Measurements from ENCODE around the gene SPOCK1.

The SPOCK1 gene

DNA sequence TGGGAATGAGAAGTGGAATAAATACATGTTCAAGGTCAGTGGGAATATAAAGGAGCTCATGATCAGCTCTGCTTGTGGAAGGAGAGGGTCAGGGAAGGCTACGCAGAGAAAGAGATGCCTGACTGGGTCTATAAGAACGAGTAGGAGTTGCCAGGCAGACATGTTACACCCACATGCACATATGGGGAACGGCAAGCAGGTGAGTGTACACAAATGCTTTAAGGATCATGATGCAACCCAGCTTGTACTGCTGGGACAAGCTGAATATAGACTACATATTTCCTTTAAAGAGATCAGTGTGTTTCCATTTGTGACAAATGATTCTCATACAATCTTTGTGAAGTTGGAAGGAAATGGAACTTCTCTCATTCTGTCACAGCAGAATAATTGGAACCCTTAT, 141.7 kb downstream of the SPOCK1 start:
- DNase-seq, result no peak

DNA sequence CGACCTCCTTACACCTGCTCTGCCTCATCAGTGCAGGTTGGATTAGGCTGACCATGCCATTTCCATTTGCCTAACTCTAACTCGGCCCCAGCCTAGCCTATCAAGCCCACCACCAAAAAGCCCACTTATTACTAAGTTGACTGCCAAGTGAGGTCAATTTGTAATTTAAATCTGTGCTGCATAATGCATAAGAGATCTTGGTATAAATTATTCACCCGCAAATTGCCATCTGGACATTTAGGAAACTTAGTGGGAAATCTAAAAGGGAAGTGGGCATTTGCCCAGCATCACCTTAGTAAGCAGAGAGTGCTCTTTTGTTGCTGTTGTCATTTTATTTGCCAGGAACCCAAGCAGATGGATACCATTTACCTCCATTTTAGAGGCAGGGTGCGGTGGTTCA, 143.0 kb downstream of the SPOCK1 start:
- DNase-seq, result no peak

DNA sequence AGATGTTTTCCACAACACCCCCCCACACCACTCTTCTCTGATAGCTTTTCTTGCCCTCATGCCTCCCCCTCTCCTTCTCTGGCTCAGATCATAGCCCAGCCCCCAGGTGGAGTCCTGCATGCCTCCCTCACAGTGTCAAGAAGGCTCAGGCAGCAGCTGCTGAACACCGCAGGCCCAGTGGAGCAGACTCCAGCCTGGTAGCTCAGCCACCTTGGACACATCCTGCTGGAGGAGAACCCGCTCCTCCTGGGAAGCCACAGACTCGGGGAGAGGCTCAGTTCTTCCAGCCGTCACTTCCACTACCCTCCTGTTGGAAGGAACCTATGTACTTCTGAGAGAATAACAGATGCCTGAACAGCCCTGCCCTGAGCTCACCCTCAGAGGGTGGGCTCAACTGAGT, 143.4 kb downstream of the SPOCK1 start:
- no peak for DNase-seq

DNA sequence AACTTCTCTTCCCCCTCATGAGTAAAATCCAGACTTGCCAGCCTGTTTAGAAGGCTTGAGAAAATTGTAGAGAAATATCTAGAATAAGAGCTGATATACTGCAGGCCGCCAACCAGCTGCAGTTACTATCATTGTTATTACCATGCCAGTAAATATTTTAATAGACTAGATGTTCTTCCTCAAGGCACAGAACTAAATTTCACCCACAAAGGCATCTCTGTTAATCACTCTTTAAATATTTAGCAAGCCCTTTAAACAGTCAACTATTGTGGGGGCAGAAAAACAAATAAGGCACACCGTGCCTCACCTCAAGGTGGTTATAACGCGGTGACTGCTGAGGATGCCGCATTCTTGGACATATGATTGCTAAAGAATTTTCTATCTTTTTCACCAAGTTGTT, 147.0 kb downstream of the SPOCK1 start:
- DNase-seq, result no peak

DNA sequence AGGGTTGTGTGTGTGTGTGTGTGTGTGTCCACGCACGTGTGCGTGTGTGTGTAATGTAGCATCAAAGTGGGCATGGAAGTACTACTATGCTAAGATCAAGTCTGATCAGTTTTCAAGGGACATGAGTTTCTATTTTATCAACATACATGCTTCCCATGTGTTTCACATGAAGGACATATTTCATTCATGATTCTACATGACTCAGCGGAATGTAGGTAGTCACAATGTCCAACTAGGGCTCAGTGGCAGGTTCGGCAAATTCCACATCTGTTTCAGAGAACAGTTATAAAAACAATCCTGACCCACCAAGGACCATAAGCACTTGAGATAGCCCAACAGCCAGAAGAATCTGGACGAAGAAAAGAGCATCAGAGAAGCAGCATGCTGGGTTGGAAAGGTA, 148.3 kb downstream of the SPOCK1 start:
- DNase-seq, result no peak

DNA sequence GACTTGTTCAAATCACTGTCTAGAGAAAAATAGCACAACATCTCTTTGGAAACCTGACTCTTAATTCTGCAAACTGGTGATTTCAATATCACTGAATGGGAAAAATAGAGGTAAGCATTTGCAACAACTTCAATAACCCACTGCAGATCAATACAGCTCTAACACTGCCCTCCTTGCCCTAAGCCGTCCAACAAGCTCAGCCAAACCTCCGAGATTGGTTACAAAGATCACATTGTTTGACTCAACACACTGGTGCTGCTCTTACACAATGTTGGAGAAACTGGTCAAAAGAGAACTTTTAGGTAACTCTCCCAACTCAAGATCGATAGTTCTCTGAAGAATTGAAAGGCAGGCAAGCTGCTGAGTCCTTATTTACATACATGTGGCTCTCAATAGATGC, 150.4 kb downstream of the SPOCK1 start:
- DNase-seq, result no peak

DNA sequence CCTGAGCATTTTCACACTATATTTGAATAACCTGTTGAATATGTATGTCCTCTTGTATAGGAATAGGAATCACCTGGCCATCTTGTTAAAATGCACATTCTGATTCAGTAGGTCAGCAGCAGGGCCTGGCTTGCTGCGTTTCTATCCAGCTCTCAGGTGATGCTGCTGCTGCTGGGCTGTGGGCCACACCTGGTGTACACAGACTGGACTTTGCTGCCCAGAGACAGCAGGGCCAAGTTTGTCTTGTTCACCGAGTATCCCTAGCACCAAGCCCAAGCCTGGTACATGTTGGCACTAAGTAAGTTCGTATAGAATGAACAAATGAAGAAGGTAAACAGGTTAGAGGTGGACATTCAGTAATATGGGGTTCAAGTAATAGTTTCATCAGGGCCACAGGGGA, 151.3 kb downstream of the SPOCK1 start:
- DNase-seq, result no peak

DNA sequence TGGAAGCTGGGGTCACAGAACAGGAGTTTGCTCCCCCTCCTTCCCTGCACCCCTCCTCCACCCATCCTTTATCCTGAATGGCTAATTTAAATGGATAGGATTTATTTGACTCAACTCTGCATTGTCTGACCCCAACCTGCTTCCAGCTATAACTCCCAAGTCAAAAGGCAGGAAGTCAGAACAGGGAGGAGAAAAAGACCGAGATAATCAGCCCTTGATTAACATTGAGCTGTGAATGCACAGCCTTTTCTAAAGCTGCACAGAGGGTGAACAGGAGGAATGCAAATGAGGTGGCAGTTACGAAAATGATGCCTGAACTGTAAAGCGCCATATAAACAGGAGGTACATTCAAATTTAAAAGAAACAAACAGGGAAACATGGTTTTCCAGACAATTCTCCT, 152.8 kb downstream of the SPOCK1 start:
- DNase-seq, result no peak

DNA sequence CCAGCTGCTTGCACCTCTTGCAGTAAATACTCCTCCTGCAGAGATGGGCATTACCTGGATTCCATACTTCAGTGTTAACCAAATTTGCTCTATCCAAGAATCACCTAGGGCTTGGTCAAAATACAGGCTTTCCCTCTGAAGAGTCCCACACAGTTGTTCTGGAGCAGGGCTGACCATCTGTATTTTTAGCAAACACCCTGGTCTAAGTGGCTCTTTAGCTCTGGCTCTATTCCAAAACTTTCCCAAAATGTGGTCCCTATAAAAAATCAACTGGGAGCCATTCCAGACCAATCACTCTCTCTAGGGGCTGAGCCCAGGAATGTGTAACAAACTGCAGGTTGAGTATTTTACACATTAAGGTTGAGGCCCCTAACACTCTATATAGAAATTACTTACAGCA, 153.7 kb downstream of the SPOCK1 start:
- DNase-seq, result no peak

DNA sequence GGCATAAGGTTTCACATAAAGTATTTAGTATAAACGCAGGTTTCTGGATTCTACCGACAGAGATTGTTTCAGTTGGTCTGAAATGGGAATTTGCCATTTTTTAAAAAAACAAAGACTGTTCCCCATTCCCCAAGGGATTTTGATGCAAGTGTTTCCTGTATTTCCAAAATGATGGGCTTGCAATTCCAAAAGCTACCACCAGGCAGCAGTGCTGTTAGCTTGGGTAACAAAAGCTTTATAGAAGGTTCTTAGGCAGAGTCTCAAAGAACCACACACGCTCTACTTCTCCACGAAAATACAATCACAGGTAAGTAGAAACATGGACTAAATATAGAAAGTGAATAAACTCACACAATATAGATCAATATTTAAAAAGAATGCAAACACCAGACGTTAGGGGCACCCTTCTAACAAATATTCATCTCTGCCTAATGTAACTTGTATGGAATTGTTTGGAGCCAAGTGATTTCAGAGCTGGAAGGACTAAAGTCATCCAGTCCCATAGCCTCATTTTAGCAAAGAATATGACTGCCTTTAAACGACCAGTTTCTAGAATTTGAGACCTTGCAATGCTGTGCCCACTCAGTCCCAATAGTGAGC, 154.3 kb downstream of the SPOCK1 start:
- peak in 1 of 5 donors; percentile 32 for DNase-seq

DNA sequence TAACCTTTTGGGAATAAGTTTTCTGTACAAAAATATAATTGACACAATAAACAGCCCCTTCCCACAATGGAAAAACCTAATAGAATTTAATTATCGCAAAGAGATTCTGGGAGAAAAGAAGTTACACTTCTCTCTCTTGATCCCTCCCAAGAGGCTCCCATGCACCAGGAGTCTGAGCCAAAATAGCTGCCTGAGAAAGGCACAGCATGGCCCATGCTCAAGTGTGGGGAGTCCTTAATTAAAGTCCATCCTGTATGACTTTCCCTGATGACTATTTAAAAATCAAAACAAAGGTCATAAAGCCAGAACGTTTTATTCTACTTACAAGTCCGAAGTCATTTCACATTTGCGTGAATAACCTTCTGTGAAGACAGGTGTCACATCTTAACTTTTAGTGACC, 155.1 kb downstream of the SPOCK1 start:
- DNase-seq, result no peak

DNA sequence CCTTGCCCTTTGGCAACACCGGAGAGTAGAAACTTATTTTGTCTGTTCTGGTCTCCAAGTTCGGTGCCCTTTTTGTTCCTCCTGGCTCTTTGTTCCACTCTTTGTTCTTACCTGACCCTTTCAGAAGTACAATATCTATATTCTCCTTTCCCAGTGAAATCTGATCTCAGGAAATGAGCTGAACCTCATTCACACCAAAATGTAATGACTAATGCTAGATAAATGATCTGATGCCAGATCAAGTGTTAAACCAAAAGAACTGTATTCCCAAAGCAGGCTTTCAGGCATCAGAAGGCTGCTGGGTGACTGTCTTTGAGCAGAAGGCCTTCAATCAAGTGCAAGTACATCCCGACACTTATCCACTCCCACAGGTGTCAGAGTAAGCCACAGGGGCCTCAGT, 156.4 kb downstream of the SPOCK1 start:
- DNase-seq, result no peak

DNA sequence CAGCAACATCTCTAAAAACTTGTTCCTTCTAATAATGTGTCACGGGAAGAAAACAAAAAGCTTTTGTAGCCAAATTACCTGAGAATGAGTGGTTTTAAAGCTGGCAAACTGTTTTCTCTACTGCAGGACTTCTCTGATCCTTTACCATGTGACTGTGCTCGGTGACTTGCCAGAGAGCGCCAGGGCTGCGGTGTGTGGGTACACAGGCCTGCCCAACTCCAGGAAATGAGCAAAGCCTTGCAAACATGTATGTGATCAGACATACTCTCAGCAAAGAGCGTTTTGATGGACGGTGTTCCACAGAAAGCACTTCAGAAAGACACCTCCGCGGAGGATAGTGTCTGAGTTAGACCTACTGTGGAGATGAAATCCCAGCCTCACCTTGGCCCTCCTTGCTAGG, 157.3 kb downstream of the SPOCK1 start:
- DNase-seq, result no peak

DNA sequence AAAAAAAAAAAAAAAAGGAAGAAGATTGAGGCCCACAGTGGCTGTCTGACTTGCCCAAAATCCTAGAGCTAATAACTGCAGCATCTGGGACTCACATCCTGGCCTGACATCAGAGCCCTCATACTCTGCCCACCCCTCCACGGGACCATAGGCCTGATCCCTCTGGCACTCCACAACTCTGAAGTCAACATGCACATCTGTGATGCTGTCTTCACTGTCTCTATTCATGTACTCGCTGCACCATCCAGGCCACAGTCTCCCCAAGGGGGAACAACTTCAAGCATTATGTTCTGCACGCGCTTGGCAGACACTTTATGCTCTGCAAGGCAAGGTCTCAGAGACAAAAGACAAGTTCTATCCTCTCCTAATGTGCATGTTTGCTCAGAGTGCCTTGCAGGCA, 158.2 kb downstream of the SPOCK1 start:
- no peak for DNase-seq

DNA sequence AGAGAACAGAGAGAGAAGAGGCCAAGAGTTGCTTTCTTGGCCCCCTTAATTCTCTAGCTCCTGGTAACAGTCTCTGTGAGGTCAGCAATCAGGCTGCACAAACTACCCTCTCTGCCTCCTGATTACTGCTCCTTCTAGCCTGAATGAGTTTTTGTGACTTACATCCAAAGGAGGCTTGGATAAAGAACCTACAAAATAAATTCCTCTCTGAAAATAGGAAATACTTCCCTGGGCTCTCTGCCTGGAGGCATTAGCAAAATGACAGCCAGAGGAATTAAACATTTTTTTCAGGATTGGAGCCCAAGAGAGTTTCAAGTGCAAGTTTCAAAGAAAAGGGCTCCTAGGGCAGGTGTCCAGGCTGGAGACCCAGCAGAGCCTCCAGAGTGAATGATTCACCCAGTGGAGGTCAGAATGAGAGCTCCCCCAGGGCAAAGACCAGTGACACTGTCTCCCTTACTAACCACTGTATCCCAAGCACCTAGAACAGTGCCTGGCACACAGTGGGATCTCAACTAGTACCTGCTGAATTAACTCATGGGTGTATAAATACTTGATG, 162.5 kb downstream of the SPOCK1 start:
- no peak for DNase-seq

DNA sequence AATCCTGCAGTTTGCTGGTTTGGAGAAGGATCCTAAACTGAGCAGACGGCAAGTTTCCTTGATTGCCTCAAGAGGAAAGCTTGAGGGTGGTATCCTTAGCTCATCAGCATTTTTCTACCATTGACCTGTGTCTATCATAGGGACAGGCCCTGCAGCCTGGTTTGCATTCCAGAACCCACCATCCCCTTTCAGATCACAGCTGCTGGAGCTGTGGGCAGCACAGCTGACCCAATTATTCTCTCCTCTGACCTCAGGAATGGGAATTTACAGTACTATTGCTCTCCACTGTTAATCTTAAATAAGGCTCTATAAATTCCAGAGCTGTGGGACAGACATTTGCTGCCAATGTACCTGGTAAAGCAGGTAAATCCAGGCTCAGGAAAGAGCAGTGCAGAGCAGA, 163.0 kb downstream of the SPOCK1 start:
- DNase-seq, result no peak

DNA sequence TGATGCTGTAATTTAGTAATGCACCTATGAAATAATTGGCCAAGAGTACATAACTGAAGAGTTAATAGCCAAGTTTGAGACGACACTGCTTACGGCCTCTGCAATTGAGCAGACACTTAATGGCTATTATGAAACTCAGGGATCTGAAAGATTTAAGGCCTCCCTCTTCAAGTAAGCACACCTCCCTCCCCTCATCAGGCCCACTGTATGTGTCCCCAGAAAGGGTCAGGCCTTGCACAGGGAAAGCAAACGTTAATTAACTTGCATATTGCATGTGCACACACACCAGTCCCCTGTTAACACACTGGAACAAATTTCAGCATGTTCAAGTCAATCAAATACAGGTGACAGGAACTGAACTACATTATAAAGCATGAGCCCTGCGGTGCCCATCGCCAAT, 163.6 kb downstream of the SPOCK1 start:
- no peak for DNase-seq

DNA sequence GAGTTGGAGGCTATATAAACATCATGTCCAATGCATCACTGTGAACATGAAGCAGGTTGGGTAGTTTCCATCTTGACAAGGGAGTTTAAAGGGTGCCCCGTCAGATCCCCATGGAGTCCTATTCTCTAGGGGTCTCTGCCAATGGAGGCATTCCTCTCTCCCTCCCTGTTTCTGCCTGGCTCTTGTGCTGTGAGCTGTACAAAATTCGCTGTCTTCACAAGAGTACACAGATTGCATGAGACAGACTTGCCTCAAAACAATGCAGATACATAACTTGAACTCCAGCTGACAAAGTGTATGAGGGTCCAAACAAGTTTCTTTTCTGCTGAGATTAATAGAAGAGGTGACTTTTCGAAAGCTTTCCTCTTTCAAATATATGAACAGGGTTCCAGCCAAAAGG, 165.2 kb downstream of the SPOCK1 start:
- no peak for DNase-seq

DNA sequence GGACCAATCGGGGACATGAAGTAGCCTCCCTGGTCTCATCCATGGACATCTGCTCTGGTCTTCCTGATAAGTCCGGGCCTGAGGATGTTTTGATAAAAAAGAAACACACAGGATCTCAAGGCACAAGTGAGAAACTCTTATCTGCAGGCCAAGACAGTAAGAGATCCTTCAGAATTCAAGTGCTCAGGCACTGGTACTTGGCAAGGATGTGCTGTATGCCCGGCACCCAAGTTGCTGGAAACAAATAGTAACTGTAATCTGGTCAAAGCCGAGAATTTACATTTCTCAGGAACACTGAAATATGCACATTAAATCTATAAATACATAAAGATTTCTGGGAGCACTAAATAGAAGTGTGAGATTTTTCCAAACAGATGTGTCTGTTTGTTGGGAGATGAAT, 165.7 kb downstream of the SPOCK1 start:
- no peak for DNase-seq

DNA sequence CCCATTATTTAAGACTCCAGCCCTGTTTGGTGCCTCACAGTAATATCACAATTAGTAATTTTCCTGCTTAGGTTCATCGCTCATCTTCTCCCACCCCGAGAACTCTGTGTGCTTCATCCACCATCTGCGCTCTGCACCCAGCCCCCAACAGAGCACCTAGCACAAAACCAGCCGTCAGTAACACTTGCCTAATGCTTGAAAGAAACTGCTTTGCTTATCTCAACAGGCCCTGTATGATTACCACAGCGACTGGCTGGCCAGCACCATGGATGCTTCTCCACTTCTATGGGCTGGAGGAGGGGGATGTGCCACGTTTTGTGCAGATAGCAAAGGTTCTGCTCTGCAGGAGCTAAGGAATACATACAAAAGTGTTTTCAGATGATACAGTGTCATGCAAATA, 166.8 kb downstream of the SPOCK1 start:
- no peak for DNase-seq

DNA sequence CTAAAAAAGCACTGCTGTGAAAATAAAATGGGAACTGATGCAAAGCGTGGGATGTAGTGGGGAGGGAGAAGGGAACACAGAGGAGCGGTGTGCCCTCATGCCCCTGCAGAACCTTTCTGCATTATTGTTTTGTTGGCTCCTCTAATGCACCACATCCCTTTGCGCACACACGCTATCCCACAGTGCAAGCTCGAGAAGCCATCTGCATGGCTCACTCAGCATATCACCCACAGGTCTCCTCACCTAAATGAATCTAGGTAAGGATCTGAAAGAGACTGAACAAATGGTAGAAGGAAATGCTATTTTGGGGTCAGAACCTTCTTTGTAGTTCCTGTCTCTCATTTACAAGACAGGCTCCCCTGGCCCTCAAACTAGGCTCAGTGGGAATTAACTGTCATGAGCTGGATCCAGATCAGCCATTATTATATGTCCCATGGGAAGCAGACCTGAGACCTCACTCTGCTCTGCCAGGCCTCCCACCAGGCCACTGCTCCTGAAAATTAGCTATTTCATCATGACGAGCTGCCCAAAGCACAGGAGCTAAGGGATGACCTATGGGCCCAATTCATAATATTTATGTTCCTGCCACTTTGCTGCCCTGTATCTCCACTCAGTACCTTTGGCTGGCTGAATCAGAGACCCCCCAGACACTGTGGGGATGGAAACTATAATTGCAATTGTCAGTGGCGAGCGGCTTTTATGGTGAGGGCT, 169.4 kb downstream of the SPOCK1 start:
- no peak for DNase-seq

DNA sequence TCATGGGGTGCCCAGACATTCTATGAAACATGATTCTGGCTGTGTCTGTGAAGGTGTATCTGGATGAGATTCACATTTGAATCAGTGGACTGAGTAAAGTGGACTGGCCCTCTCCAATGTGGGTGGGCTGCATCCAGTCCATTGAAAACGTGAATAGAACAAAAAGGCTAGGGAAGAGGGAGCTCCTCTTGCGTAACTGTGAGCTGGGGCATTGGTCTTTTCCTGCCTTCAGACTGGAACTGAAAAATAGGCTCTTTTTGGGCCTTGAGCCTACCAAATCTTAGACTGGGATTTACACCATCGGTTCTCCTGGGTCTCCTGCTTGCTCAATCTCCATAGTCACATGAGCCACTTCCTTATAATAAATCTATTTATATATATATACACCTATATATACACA, 170.1 kb downstream of the SPOCK1 start:
- no peak for DNase-seq

DNA sequence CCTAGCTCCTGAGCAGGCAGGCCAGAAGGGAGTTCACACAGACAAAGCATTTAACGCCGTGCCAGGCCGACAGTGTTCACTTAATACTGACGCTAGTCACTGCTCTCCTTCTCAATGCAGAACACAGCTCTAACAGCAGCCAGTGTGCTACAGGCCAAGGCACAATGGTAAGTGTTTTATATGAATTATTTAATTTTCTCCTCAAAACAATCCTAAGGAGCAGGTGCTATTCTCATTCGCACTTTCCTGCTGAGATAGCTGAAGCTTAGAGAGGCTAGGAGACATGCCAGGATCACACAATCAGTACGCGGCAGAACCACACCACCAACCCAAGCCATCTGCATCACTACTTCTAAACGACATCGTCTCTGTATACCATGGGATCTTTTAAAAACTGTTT, 170.7 kb downstream of the SPOCK1 start:
- DNase-seq, result no peak

DNA sequence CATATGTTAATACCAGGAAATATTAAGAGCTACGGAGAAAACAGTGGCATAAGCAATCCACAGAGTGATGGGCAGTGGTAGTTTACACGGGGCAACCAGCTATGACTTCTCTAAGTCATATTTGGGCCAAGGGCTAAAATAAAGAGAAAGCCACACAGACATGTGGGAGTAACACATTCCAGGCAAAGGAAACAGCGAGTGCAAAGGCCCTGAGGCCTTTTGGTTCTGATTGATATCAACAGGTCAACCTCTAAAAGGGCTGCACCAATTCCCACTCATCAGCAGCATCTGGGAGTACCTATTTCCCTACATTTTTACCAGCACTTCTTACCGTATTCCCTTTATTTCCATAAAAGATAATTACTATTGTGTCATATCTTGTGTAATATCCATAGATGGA, 173.4 kb downstream of the SPOCK1 start:
- no peak for DNase-seq

All from T-helper 1 cell (primary cell).